ENCODE measurements around the gene GUCY1A1.
"Not testable (repeated sequence)": the region's sequence is repeated elsewhere in the genome, so short reads cannot be mapped to it uniquely, and the experiment has no call there.

The GUCY1A1 gene, protein sequence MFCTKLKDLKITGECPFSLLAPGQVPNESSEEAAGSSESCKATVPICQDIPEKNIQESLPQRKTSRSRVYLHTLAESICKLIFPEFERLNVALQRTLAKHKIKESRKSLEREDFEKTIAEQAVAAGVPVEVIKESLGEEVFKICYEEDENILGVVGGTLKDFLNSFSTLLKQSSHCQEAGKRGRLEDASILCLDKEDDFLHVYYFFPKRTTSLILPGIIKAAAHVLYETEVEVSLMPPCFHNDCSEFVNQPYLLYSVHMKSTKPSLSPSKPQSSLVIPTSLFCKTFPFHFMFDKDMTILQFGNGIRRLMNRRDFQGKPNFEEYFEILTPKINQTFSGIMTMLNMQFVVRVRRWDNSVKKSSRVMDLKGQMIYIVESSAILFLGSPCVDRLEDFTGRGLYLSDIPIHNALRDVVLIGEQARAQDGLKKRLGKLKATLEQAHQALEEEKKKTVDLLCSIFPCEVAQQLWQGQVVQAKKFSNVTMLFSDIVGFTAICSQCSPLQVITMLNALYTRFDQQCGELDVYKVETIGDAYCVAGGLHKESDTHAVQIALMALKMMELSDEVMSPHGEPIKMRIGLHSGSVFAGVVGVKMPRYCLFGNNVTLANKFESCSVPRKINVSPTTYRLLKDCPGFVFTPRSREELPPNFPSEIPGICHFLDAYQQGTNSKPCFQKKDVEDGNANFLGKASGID

DNA sequence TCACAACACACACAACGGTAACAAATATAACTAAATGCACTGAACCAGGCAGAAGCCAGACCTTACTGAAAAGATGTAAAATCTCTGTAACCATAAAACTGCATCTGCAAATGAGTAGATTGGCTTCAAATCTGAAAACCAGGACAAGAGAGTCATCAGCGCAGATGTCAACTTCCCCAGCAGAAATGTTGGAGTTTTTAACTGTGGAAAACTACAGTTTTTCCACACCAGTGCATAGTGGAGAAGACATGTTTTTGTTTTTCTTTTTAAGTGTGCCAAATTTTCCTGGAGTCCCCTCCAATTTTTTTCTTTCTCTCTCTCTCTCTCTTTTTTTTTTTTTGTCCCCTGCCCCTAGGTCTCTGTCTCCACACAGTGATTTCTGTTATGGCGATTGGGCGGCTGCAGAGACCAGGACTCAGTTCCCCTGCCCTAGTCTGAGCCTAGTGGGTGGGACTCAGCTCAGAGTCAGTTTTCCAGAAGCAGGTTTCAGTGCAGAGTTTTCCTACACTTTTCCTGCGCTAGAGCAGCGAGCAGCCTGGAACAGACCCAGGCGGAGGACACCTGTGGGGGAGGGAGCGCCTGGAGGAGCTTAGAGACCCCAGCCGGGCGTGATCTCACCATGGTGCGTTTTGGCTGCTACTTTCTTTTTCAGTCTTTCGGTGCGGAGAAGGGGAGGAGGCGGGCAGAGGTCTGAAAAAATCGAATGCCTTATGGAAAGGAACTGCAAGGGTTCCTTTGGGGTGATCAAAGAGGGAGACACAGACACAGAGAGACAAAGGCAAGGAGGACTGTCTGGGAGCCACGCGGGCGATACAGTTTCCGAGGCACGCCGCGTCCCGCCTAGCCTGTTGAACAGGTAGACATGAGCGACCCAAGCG lies at the start of gene GUCY1A1:
GUCY1A1 (plus strand) TSS at position 505 of the 878 bp plus-strand sequence. CDS start 30,020 bp downstream, outside the sequence.
- DNase-seq (ENCODE audit: low spot score): no peak

DNA sequence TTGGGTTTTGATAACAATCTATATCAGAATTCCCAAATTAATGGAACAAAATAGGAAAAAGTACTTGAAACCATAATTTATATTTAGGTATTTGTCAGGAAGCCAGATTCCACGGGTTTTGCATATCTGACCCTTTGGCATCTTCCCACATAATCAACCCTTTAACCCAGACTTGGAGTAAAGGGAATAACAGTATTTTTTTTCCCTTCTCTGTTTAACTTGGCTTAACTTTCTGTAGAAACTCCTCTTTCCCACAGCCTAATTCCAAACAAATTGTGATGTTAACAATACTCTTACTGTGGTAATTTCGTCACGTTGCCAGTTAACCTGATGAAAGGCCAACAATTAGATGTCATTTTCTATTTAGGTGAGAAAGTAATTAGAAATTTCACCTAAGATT lies 49.4 kb upstream of the GUCY1A1 start:
- no peak for DNase-seq (ENCODE audit: low spot score)

DNA sequence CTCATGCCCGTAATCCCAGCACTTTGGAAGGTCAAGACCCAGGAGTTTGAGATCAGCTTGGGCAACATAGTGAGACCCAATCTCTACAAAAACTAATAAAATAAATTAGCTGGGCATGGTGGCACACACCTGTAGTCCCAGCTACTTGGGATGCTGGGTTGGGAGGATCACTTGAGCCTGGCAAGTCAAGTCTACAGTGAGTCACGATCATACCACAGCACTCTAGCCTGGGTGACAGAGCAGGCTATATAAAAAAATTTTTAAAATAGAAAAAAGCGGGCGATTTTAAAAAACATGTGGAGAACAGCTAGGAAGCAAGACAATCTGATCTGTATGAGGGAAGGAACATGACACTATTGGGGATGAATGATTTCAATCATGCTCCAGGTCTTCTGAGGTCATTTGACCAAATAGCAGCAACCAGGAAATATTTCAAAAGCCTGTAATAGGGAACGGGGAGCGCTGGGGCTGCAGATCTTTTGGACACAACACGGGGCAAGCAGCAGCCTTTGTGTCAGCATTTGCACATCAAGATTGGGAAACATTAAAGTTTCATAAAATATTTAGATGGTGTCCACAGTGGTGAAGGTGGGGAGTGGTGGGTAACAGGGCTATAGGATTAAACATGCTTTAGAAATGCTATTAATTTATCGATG lies 48.3 kb upstream of the GUCY1A1 start:
- no peak for DNase-seq (ENCODE audit: low spot score)

DNA sequence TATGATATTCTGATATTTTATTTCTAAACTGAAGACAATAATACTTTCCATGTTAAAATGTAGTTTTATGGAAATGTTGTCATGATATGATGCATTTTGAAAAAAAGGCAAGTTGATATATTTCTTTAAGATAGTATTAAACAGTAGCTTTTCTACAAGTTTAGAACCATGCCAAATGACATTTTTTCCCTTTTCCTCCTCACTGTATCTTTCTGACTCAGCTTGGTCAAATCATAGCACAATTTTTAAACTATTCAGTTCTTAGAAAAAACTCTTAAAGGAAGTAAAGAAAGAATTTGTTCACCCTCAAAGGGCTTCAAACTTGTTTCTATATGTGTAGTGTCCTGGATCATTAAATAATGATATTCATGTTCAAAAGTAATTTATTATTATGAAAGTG lies 46.0 kb upstream of the GUCY1A1 start:
- no peak for DNase-seq (ENCODE audit: low spot score)

DNA sequence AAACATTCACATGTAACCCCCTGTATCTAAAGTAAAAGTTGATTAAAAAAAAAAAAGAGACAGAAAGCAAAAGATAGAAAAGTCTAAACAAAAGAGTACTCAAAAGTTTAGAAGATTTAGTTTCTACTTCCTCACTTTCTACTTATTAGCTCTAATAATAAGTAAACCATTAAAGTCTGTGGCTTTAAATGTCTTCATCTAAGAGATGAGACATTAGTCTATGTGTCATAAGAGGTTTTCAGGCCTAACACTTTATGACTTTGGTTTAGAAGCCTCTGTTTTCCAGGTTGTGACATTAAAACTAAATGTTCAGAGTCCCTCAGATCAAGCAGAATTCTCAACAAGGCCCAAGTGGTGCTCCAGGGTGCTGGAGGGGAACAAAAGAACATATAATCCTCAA lies 42.2 kb upstream of the GUCY1A1 start:
- DNase-seq (ENCODE audit: low spot score): no peak

DNA sequence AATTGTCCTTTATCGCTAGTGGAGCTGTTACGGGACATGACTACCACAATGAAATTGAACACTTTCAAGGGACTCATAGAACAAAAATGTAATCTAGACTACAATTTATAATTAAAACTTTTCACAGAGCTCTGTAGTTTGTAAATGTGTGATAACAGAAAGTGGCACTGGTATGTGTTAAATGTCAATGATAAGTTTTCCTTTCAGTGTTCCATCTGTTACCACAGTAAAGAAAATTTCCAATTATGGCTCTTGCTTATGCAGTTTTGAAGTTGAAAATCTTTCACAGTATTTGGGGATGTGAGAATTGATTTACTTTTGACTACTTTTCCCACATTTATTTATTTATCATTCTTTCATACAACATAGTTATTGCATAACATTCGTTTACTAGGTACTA lies 40.1 kb upstream of the GUCY1A1 start:
- no peak for DNase-seq (ENCODE audit: low spot score)

DNA sequence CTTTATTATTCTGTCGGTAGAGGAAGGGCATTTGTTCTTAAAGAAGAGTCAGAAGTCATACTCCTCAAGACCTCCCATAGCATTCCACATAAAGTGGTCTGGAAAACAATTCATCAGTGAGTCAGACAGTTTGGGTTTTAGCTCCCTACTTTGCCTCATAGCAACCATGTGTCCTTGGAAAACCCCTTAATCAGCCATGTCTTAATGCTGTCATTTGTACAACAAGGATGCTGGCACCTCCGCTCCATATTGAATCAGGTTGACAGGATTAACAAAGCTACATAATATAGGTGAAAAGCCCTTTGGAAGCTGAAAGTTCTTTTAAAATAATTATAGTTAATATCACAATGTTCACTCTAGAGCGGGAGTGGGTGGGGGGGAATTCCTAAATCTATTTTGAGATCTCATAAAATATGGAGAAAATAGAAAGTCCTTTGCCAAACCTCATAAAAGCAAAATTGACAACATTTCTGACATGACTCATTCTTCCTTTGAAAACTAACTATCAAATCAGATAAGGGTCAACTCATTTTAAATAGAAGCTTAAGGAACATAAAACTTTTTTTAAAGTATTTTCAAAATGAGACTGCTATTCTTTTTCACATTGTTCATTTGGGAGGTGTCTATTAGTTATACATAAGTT lies 37.3 kb upstream of the GUCY1A1 start:
- DNase-seq (ENCODE audit: low spot score): no peak

DNA sequence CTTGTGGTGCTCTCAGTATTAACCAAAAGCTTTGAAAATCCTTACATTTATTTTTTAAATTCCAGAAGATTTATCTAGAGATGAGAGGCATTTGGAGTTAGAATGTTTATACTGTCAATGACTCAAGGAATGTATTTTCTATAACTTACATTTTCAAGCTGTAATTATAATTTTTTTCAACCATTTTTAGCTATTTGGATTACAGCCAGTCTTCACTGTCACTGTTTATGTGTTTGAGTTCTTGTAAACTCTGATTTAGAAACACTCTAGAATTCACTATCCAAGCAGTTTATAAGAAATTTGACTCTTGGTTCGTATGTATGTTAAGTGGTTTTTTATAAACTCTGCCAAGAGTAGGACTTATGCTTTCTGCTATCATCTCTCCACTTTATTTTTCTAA lies 36.7 kb upstream of the GUCY1A1 start:
- no peak for DNase-seq (ENCODE audit: low spot score)

DNA sequence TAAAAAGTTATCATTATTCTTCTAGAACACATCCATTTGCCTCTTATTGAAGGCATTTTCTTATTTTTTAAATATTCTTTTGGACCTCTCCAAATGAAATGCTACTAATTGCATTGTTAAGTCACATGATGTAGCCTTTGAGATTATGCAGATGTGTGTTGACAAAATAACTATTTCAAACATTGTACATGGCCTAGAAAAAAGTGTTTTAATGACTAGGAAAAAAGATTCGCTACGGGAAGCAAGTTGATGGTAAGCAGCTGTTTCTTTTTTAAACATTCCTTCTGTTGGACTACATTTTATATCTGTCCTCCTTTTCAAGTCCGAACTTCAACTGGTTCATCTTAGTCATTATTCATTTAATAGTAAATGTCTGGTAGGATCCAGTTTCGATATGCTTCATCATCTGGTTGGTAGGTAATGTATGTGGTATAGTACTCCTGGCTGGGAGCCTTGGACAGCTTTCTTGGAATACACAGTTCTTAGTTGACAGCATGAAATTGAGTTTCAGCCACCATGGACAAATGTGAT lies 34.3 kb upstream of the GUCY1A1 start:
- no peak for DNase-seq (ENCODE audit: low spot score)

DNA sequence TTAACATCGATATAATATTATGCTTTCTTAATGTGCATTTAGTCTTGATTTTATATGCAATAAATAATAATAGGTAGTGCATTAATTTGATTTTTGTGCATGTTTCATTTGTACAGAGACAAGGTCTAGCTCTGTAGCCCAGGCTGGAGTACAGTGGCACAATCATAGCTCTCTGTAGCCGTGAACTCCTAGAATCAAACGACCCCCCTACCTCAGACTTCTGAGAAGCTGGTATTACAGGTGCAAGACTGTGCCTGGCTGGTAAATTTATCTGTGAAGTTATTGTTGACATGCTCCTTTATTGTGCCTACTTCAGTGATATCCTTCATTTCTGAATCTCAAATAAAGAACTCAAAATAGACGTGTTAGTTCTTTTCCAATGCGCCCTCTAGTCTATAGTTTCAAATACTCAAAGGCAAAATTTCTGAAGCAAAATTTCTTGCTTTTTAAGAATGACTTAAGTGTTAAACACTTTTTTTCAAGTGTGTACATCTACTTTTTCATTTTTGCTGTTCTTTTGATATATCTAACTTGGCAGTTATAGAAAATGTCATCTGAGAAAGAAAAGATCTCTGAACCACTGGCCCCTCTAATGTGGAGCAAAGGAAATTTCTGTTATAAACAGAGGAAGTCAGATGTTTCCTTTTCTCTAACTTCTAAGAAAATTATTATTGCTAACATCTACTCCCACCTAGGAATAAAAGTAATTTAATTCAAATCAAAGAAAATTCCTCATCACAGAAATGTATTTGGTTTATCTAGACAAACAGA lies 28.3 kb upstream of the GUCY1A1 start:
- no peak for DNase-seq (ENCODE audit: low spot score)

DNA sequence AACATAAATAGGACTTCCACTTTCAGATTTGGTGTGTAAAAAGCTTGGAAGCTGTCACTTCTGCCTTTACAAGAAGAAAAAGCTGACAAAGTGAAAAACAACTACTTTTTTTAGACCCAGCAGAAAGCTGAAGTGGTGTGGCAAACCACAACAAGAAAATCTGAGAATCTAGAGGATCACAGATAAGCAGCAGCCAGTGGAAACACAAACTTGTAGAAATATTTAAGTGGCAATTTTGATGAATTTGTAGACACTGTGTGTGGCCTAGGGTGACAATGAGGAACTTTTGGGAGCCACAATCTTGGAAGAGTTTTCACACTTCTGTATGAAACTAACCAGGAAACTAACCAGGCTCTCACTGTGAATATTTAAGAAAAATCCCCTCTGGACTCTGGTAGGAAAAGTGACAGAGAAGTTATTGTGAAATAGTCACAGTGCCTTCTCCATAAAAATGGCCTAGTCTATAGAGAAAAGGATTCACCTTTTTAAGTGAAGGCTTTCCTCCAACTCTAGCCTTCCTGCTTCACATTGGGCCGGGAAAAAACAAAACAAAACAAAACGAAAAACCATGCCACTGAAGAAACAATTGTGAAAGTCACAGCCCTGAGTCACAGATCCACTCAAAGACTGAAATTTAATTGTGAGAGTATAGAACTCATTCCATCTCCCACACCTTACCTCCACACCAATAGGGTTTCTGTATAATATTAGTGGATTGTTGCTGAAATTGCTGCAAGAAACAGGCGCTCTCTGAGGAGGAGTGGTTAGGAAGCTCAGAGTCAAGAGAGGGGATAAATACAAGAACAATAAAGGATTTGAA lies 26.7 kb upstream of the GUCY1A1 start:
- DNase-seq (ENCODE audit: low spot score): no peak

DNA sequence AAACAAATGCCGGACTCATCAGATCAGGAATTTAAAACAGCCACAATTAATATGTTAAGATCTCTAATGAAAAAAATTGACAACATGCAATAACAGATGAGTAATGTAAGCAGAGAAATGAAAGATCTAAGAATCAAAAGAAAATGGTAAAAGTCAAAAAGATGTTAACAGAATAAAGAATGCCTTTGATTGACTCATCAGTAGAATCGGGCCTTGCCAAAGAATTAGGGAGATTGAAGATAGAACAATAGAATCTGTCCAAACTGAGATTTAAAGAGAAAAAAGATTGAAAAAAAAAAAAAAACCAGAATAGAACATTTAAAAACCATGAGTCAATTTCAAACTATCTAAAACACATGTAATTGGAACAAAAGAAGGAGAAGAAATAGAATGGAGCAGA lies 25.9 kb upstream of the GUCY1A1 start:
- DNase-seq (ENCODE audit: low spot score): no peak

DNA sequence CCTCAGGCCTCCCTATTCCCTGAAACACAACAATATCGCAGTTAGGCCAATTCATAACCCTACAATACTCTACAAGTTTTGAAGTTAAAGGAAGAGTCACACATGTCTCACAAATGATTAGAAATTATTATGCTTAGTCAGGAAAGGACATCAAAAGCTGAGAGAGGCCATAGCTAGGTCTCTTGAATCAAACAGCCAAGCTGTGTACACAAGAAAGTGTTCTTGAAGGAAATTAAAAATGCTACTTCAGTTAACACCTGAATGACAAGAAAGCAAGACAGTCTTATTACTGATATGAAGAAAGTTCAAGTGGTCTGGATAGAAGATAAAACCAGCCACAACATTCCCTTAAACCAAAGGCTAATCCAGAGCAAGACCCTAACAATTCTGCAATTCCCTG lies 23.6 kb upstream of the GUCY1A1 start:
- no peak for DNase-seq (ENCODE audit: low spot score)

DNA sequence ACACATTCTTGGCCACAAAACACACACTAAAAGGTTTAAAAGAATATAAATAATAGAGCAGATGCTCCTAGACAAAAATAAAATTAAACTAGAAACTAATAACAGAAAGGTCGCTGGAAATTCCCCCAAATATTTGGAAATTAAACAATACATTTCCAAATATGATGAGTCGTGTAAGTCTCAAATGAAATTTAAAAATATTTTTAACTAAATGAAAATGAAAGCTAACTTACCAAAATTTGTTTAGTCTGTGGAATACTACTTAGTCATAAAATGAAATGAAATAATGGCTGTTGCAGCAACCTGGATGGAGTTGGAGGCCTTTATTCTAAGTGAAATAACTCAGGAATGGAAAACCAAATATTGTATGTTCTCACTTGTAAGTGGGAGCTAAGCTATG lies 20.6 kb upstream of the GUCY1A1 start:
- no peak for DNase-seq (ENCODE audit: low spot score)

DNA sequence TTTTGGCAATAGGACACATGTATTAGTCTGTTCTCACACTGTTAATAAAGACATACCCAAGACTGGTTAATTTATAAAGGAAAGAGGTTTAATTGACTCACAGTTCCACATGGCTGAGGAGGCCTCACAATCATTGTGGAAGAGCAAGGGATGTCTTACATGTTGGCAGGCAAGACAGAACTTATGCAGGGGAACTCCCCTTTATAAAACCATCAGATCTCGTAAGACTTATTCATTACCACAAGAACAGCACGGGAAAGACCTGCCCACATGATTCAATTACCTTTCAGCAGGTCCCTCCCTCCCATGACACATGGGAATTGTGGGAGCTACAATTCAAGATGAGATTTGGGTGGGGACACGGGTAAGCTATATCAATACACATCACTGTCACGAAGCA lies 15.9 kb upstream of the GUCY1A1 start:
- not testable (repeated sequence) for DNase-seq (ENCODE audit: low spot score)

DNA sequence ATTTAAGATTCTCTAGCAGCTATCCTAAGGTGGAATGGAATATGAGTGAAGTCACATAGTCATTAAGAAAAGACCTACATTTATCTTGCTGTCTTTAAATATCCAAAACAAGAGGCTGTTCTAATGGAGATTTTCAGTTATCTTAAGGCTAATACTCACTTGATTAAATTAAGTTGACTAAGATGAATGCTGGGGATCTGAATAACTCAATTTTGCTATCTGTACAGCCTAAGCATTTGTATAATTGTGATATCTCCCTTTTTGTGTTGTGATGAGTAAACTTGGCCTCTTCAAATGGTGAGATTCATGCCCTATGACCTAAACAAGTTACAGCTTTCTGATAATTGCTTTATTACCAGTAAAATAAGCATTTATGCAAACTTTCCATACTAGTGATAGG lies 13.6 kb upstream of the GUCY1A1 start:
- DNase-seq (ENCODE audit: low spot score): no peak

DNA sequence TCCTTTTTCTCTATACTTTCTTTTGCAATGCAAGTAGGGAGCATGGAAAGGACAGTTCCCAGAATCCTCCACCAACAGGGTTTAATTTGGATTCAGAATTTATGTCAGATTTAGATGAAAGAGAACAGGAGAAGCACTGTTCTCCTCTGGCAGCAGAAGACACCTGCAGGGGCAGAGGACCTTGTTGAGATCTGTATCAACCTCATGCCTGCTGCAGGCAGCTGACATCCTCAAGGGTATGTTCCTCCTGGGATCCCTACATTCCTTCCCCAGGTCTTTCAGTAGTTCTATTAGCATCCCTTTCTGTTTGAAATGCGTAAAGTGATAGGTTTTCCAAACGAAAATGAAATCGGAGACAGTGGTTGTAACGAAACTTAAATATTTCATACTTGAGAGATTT lies 10.6 kb upstream of the GUCY1A1 start:
- no peak for DNase-seq (ENCODE audit: low spot score)

DNA sequence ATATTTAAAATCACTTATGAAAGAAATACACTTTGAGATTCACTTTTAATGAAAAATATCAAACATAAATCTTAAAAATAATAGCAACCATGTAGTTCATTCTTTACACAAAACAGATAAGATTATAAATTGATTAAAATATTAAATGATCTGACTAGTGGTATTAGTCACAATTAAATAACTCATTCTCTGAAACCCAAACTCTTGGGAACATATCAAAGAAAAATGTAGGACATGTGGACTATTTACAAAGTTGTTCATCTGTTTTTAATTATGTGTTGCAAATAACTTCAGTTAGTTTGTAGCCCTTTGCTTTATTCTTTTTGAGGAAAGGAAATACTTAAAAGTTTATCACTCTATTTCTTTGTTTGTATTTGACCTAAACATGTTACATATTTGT lies 9.5 kb upstream of the GUCY1A1 start:
- DNase-seq (ENCODE audit: low spot score): no peak

DNA sequence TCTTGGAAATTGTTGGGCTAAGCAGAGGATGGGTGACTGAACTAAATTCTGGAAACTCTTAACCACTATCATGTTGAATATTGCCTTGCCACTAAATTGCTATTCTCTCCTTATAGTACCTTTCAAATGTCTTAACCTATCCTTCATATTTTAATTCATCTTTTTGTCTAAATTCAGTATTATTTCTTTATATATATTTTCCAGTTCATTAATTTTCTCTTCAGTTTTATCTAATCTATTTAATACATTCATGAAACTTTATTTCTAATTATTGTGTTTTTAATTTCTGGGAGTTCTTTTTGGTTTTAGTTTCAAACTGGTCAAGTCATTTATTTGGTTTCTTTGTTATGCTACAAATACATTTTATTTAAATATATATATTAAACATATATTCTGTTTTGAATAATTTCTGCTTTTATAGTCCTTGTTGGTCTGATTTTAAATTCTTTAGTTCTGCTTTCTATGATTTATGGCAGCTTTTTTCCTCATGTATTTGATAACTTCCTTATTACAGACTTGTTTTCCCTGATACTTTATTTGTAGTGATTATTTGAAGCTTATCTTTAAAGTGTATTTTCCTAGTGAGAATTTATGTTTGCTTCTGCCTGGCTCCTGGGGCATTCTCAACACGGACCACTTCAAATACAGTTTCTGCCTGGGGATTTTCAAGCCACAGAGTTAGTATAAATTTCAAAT lies 8.5 kb upstream of the GUCY1A1 start:
- DNase-seq (ENCODE audit: low spot score): no peak
